H1 (cell line): Measurements from ENCODE around the gene PNISR. TPM values are rescaled to one million over a fixed set of nuclear protein-coding genes. Genes with fewer than 3 reads are reported as not detected.

Experiments used
- ASH2L ChIP-seq: fragments of 200-600, 300-600 bp; sonication (generic); IDR thresholded peaks from one replicate; pipeline ENCODE4 v1.7.1; 2017; ENCODE audit warnings: low read length
- BACH1 ChIP-seq: IDR thresholded peaks from 2 replicates; pipeline ENCODE4 v1.6.1; 2012; ENCODE audit warnings: low read length, improper control_type of control experiment
- BCL11A ChIP-seq, 2 experiments: IDR thresholded peaks; one replicate each; pipeline ENCODE4 v1.6.1; 2011; ENCODE audit warnings: low read depth in 2 of 2, low read length in 2 of 2, mild to moderate bottlenecking in 2 of 2
- CEBPB ChIP-seq: IDR thresholded peaks from 2 replicates; pipeline ENCODE4 v1.6.1; 2012; ENCODE audit warnings: low read depth, low read length
- EP300 ChIP-seq, 2 experiments: IDR thresholded peaks; 1 replicate in 1 of 2; 2 replicates in 1 of 2; pipeline ENCODE4 v1.6.1; 2011 to 2012; ENCODE audit warnings: low read depth in 2 of 2, low read length in 2 of 2, mild to moderate bottlenecking in 2 of 2, borderline replicate concordance in 1 of 2, inconsistent platforms in 1 of 2, moderate library complexity in 1 of 2
- FOSL1 ChIP-seq: IDR thresholded peaks from 2 replicates; pipeline ENCODE4 v1.6.1; 2011; ENCODE audit warnings: mild to moderate bottlenecking, low read depth, low read length, moderate library complexity; ENCODE audit not compliant: insufficient read depth
- GTF2F1 ChIP-seq: IDR thresholded peaks from 2 replicates; pipeline ENCODE4 v1.6.1; 2012; ENCODE audit warnings: low read depth, low read length, improper control_type of control experiment, borderline replicate concordance
- JUN ChIP-seq: IDR thresholded peaks from 2 replicates; pipeline ENCODE4 v1.6.1; 2011; ENCODE audit warnings: low read depth, mild to moderate bottlenecking, improper control_type of control experiment, low read length
- PHF8 ChIP-seq: fragments of 200-600 bp; sonication (generic); conservative IDR thresholded peaks from 2 replicates; pipeline ENCODE4 v1.7.1; 2012; ENCODE audit warnings: low read depth, mild to moderate bottlenecking, inconsistent platforms, low read length, moderate library complexity
- POLR2A ChIP-seq, 2 experiments: IDR thresholded peaks; 1 replicate in 1 of 2; 2 replicates in 1 of 2; pipeline ENCODE4 v1.6.1; 2011; ENCODE audit warnings: low read depth in 2 of 2, low read length in 2 of 2, mild to moderate bottlenecking in 2 of 2; ENCODE audit errors: control extremely low read depth in 1 of 2
- POLR2AphosphoS5 ChIP-seq: IDR thresholded peaks from 2 replicates; pipeline ENCODE4 v1.6.1; 2011; ENCODE audit warnings: low read depth, low read length
- RXRA ChIP-seq: IDR thresholded peaks from 2 replicates; pipeline ENCODE4 v1.6.1; 2011; ENCODE audit warnings: low read depth, mild to moderate bottlenecking, low read length, moderate library complexity; ENCODE audit not compliant: insufficient read depth
- SP1 ChIP-seq: IDR thresholded peaks from 2 replicates; pipeline ENCODE4 v1.6.1; 2011; ENCODE audit warnings: low read depth, low read length
- TAF1 ChIP-seq: IDR thresholded peaks from 2 replicates; pipeline ENCODE4 v1.6.1; 2011; ENCODE audit warnings: mild to moderate bottlenecking, low read depth, low read length
- TBP ChIP-seq: IDR thresholded peaks from 2 replicates; pipeline ENCODE4 v1.6.1; 2011; ENCODE audit warnings: low read depth, low read length, improper control_type of control experiment
- TEAD4 ChIP-seq: IDR thresholded peaks from 2 replicates; pipeline ENCODE4 v1.6.1; 2012; ENCODE audit warnings: low read depth, low read length, inconsistent platforms, mixed read lengths
- YY1 ChIP-seq: IDR thresholded peaks from 2 replicates; pipeline ENCODE4 v1.6.1; 2011; ENCODE audit warnings: low read depth, mild to moderate bottlenecking, low read length
- polyA plus RNA-seq, 7 experiments: library from polyadenylated mRNA; depleted of rRNA in 3 of 7; stranded (reverse) in 5 of 7; unstranded in 2 of 7; fragments of >200 nt in 5 of 7; fragments of 200-250 nt in 2 of 7; gene quantifications; 1 replicate in 5 of 7; 2 replicates in 1 of 7; 4 replicates in 1 of 7; pipeline versions ENCODE4 v1.2.1 to v1.2.3, GENCODE V29; 2011 to 2013; ENCODE audit warnings: missing spikeins in 2 of 7, mixed read lengths in 2 of 7
- total RNA-seq: library from RNA; stranded (reverse); fragmentation: NEBNext Ultra II Directional; extraction: Animal tissue kit (Norgen Biotek cat#: 25700); gene quantifications from 2 replicates; pipeline ENCODE4 v1.2.1, GENCODE V29; 2021
- TF ChIP-seq, protein P1 (sequence below): IDR thresholded peaks from 2 replicates; pipeline ENCODE4 v1.6.1; 2012; ENCODE audit warnings: low read length, inconsistent platforms
- TF ChIP-seq, protein P2 (sequence below), 3 experiments: IDR thresholded peaks; 1 replicate in 2 of 3; 2 replicates in 1 of 3; pipeline versions ENCODE4 v1.5.1 to v1.6.1; 2011; ENCODE audit warnings: low read length in 3 of 3, mild to moderate bottlenecking in 3 of 3, inconsistent platforms in 2 of 3, low read depth in 1 of 3, moderate library complexity in 1 of 3; ENCODE audit not compliant: insufficient read depth in 1 of 3; ENCODE audit errors: control extremely low read depth in 1 of 3
- TF ChIP-seq, protein P3 (sequence below): IDR thresholded peaks from 2 replicates; pipeline ENCODE4 v1.6.1; 2012; ENCODE audit warnings: inconsistent platforms

PNISR gene
- total and polyA plus RNA-seq, 2 of the 8 experiments (the other 6 are each of a cell fraction or from before 2014, with no cell fraction given), result 41.1 to 134 TPM

DNA sequence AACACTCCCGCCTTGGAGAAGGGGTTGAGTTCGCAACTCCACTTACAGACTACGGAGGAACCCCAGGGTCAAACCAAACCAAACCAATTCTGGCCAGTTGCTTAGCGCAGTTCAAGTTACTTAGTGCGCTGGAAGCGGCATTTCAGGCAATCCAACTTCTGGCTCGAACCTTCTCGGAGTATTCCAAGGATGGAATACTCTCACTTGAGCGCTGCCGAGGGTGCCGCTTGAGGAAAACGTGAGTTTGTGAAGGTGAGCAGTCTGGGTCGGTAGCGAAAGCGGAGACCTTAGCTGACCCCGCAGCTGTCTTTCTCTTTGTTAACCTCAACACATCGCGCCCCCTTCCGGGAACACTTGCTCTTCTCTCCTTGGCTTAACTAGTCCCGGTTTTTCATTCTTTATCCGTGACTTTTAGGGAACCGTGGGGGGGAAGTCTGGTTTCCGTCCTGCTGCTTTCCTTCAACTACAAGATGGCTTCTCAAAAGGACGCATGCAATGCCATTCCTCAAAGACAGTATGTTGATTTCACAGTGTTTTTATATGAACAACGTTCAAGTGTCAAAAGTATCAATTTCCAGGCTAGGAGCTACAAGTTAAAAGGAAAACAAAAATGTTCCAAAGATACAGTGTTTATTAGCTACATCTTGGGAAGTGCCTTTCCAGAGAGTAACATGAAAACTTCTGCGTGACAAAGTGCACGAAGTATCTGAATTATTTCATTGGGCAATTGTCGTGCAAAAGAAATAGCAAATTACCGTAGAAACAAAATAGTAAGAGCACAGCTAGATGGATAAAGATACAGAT lies 741 bp upstream of the PNISR start (continued):
- TF ChIP-seq JUN, result no peak
- peak; percentile 68 for TF ChIP-seq TBP
- TF ChIP-seq RXRA, result peak; percentile 96
- TF ChIP-seq, protein P1, sequence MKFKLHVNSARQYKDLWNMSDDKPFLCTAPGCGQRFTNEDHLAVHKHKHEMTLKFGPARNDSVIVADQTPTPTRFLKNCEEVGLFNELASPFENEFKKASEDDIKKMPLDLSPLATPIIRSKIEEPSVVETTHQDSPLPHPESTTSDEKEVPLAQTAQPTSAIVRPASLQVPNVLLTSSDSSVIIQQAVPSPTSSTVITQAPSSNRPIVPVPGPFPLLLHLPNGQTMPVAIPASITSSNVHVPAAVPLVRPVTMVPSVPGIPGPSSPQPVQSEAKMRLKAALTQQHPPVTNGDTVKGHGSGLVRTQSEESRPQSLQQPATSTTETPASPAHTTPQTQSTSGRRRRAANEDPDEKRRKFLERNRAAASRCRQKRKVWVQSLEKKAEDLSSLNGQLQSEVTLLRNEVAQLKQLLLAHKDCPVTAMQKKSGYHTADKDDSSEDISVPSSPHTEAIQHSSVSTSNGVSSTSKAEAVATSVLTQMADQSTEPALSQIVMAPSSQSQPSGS, result peak; percentile 7; the same call in 1 of the 2 replicates
- peak in 1 of 2 experiments; percentile 85; a peak in 1 of 3 replicates for TF ChIP-seq EP300 (IDR thresholded peaks at IDR 0.05; ENCODE audit: borderline replicate concordance in 1 of 2, low read depth in 2 of 2, low read length in 2 of 2)
- TF ChIP-seq, protein P2, sequence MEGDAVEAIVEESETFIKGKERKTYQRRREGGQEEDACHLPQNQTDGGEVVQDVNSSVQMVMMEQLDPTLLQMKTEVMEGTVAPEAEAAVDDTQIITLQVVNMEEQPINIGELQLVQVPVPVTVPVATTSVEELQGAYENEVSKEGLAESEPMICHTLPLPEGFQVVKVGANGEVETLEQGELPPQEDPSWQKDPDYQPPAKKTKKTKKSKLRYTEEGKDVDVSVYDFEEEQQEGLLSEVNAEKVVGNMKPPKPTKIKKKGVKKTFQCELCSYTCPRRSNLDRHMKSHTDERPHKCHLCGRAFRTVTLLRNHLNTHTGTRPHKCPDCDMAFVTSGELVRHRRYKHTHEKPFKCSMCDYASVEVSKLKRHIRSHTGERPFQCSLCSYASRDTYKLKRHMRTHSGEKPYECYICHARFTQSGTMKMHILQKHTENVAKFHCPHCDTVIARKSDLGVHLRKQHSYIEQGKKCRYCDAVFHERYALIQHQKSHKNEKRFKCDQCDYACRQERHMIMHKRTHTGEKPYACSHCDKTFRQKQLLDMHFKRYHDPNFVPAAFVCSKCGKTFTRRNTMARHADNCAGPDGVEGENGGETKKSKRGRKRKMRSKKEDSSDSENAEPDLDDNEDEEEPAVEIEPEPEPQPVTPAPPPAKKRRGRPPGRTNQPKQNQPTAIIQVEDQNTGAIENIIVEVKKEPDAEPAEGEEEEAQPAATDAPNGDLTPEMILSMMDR (IDR thresholded peaks at IDR 0.05; ENCODE audit: control extremely low read depth in 1 of 3, insufficient read depth in 1 of 3, low read depth in 1 of 3, low read length in 3 of 3), result peak; percentile 37 to 63 (median 44); a peak in 3 of 4 replicates
- TF ChIP-seq POLR2AphosphoS5, result peak; percentile 87
- peak; percentile 82; the same call in 1 of the 2 replicates for TF ChIP-seq TAF1
- TF ChIP-seq TEAD4, result no peak
- TF ChIP-seq YY1, result peak; percentile 88
- TF ChIP-seq, protein P3, sequence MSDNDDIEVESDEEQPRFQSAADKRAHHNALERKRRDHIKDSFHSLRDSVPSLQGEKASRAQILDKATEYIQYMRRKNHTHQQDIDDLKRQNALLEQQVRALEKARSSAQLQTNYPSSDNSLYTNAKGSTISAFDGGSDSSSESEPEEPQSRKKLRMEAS, result peak; percentile 66; the same call in 1 of the 2 replicates
- TF ChIP-seq PHF8, result peak; percentile 60; the same call in 1 of the 2 replicates
- 0 out of 2 replicates have a peak, but pooled peaks have one; percentile 8 for TF ChIP-seq GTF2F1
- peak; percentile 68 for TF ChIP-seq ASH2L
- TF ChIP-seq BACH1, result no peak
- no peak for TF ChIP-seq CEBPB
- TF ChIP-seq POLR2A (IDR thresholded peaks at IDR 0.05; ENCODE audit: control extremely low read depth in 1 of 2, low read depth in 2 of 2, low read length in 2 of 2), result peak in 1 of 2 experiments; percentile 79; a peak in 2 of 3 replicates
- no peak for TF ChIP-seq BCL11A (IDR thresholded peaks at IDR 0.05; ENCODE audit: low read depth in 2 of 2, low read length in 2 of 2)
- peak; percentile 71; the same call in 1 of the 2 replicates for TF ChIP-seq SP1
- TF ChIP-seq FOSL1, result no peak
